AG04449 (cell line): Measurements from ENCODE around the gene COPB1.

Source experiments
- CTCF ChIA-PET: fragments of 350-600 bp; formaldehyde crosslinking; extraction: SDS; loops from one replicate; lab custom pipeline; 2021; ENCODE audit warnings: antibody characterized with exemption; lab: Yijun Ruan, JAX
- POLR2A ChIA-PET: fragments of 400-600, 350-600 bp; formaldehyde crosslinking; extraction: SDS; loops from one replicate; lab custom pipeline; 2020; ENCODE audit warnings: antibody characterized with exemption, inconsistent platforms; lab: Yijun Ruan, JAX
- DNase-seq: peaks from one replicate; pipeline ENCODE4 v3.0.0-alpha.2; 2010; ENCODE audit warnings: low read depth, low spot score
- H3K4me3 ChIP-seq: 2 replicates; pipeline ENCODE4 v1.5.1; 2011; ENCODE audit warnings: low read depth, mild to moderate bottlenecking, control low read depth, low read length
- TF ChIP-seq, protein P1 (sequence below): IDR thresholded peaks from one replicate; pipeline ENCODE4 v1.5.1; 2011; ENCODE audit warnings: mild to moderate bottlenecking, moderate library complexity, low read length, control low read depth, inconsistent platforms; ENCODE audit not compliant: insufficient read depth; ENCODE audit errors: missing control alignments

The COPB1 gene

DNA sequence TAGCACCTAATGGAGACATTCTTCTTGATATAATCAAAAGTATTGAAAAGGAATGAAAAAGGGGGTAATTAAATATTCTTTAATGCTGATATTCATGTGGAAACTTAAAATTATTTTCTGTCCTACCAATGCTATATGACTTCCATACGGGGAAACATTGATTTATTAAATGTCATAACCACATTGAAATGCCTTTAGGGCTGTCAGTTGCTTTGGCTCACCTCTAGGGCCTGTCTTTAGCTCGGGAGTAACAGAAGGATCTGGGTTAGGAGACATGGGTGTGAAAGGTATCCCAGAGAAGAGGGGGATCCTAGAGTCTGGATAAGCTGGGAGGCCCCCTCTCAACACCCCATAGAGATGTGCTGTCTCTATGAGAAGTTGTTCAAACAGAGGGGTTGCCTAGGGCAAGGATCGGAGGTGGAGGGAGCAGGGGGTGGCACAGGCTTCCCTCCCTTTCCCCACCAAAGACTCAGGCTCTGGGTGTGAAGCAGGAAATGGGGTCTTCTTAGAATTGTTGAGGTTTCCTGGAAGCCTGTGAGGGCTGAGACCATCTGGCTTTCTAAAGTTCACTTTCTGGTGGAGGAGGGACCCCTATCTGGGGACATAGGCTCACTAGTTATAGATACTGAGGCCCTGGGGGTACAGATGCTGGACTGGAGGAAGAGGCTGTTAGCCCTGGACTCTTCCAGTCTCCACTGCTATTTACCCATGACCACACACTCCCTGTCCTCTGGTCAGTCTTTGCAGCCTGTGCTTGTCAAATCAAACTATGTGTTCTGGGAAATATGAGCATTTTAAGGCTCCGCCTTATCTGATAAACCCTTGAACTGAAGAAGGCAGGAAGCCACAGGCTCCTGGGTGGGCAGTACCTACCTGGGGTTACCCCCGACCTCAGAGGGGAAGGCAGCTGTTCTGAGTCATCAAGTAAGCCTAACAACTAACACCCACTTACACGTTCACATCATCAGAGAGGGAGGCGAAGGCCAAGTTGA lies 84.8 kb downstream of the COPB1 start:
- TF ChIP-seq, protein P1, sequence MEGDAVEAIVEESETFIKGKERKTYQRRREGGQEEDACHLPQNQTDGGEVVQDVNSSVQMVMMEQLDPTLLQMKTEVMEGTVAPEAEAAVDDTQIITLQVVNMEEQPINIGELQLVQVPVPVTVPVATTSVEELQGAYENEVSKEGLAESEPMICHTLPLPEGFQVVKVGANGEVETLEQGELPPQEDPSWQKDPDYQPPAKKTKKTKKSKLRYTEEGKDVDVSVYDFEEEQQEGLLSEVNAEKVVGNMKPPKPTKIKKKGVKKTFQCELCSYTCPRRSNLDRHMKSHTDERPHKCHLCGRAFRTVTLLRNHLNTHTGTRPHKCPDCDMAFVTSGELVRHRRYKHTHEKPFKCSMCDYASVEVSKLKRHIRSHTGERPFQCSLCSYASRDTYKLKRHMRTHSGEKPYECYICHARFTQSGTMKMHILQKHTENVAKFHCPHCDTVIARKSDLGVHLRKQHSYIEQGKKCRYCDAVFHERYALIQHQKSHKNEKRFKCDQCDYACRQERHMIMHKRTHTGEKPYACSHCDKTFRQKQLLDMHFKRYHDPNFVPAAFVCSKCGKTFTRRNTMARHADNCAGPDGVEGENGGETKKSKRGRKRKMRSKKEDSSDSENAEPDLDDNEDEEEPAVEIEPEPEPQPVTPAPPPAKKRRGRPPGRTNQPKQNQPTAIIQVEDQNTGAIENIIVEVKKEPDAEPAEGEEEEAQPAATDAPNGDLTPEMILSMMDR = no peak
- ChIA-PET POLR2A (no interaction called here), CTCF (interaction anchor here (1.0 to 2.1 kb wide), 2 partner anchors 33 to 114 kb away, joined by 3 to 6 read pairs; no protein-coding TSS in a partner anchor)
- H3K4me3 ChIP-seq = no peak overlapping the region
- no peak for DNase-seq

DNA sequence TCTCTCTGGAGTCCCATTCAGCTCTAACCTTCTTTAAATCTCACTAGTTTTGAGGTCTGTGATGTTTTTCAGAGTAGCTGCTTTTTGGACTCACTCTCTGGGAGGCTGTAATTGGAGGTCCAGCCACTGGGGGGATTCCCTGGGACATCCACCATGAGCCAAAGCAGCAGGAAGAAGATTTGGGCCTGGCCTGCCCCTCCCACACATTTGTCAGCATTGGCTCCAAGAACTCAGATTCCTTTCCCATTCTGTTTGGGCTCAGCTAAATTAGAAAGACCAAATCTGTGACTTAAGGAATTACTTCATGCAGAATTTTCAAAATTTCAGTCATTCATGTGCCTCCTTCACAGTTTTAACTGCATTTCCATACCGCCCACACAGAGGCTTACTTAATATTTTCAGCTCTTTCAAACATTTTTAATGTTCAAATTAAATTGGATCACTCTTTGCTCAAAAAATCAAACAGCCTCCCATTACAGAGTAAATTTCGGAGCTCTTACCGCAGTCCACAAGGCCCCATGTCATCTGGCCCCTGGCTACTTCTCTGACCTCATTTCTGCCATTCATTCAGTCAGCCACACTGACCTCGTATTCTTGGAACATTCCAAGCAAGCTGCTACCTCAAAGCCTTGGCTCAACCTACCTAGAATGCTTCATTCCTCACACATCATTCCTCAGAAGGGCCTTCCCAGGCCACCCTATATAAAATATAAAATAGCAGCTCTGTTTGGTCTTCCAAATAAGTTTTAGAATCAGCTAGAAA lies 86.1 kb downstream of the COPB1 start:
- no peak overlapping the region for H3K4me3 ChIP-seq
- TF ChIP-seq, protein P1 = peak; percentile 29
- ChIA-PET CTCF (interaction anchor here (0.9 to 2.4 kb wide), 14 partner anchors 8 to 134 kb away, joined by 3 to 8 read pairs (median 4); no protein-coding TSS in a partner anchor), POLR2A (interaction anchor here (0.5 to 3.0 kb wide), 3 partner anchors 10 to 114 kb away, joined by 3 to 19 read pairs (median 3); no protein-coding TSS in a partner anchor)
- DNase-seq = no peak

DNA sequence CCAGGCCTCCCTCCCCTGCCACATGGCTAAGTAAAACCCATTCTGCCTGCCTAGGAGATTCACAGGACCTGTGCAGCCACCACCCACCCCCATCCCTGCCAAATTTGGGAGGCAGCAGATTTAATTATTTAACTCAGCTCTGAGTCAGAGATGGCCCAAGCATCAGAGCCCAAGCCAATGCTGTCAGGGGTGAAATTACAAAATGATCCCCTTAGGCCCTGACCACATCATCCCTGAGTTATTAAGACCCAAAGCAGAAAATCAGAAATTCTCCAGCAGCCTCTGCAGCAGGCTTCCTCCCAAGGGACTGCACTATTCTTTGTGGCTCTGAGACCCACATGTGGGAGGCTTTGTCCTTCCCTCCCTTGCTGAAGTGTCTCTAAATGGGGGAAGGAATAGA lies 87.8 kb downstream of the COPB1 start:
- TF ChIP-seq, protein P1 = no peak
- ChIA-PET CTCF (interaction anchor here (1.2 to 2.4 kb wide), 4 partner anchors 45 to 104 kb away, joined by 3 to 8 read pairs (median 4); no protein-coding TSS in a partner anchor), POLR2A (interaction anchor here (3.0 kb wide), 1 partner anchor 11 kb away, joined by 19 read pairs; no protein-coding TSS in a partner anchor)
- no peak for DNase-seq
- H3K4me3 ChIP-seq = no peak overlapping the region

DNA sequence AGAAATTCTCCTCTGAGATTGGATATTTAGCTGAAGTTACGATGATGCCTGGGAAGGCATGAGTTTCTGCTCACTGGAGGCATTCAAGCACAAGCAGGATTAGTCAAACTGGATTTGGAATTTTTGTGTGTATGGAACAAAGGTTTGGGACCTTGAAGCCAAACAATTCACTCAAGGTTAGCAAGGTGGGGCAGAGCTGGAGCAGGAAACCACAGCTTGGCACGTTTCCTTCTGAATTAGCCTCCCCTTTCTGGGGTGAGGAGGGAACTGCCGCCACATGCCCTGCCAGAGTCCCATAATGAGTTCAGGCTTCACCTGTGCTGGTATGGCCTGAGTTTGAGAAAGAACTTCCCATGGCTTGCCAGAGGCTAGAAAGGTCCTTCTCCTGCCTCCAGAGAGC lies 89.7 kb downstream of the COPB1 start:
- no peak for DNase-seq
- ChIA-PET POLR2A (interaction anchor here (1.2 kb wide), 1 partner anchor 13 kb away, joined by 7 read pairs; no protein-coding TSS in a partner anchor), CTCF (interaction anchor here (1.8 kb wide), 1 partner anchor 9 kb away, joined by 10 read pairs; no protein-coding TSS in a partner anchor)
- TF ChIP-seq, protein P1 = no peak
- no peak overlapping the region for H3K4me3 ChIP-seq

DNA sequence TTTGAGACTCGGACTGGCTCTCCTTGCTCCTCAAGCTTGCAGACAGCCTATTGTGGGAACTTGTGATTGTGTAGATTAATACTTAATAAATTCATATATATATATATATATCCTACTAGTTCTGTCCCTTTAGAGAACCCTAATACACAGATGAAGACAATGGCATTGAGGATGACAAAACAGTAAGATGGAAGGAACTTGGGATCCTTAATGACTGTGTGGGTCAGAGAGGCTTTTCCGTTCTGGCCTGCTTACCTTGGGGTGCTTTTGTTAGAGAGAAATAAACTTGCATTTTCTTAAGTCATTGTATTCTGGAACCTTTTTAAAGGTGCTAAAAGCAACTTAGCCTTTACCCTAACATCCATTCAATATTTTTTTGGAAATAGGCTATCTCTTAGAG lies 91.0 kb downstream of the COPB1 start:
- TF ChIP-seq, protein P1 = no peak
- no peak for DNase-seq
- H3K4me3 ChIP-seq = no peak overlapping the region
- POLR2A ChIA-PET = no interaction called here
- CTCF ChIA-PET = no interaction called here
